Measurements from ENCODE around the gene CCL7.

CCL7 gene

DNA sequence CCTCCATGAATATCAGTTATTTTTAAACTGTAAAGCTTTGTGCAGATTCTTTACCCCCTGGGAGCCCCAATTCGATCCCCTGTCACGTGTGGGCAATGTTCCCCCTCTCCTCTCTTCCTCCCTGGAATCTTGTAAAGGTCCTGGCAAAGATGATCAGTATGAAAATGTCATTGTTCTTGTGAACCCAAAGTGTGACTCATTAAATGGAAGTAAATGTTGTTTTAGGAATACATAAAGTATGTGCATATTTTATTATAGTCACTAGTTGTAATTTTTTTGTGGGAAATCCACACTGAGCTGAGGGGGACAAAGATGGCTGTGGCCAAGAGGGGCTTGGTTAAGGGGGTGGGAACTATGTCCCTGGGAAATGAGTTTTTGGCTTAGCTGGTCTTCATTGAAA is 17.9 kb downstream of the CCL7 start:
- no peak for DNase-seq (ENCODE audit: low read depth in 2 of 2)

DNA sequence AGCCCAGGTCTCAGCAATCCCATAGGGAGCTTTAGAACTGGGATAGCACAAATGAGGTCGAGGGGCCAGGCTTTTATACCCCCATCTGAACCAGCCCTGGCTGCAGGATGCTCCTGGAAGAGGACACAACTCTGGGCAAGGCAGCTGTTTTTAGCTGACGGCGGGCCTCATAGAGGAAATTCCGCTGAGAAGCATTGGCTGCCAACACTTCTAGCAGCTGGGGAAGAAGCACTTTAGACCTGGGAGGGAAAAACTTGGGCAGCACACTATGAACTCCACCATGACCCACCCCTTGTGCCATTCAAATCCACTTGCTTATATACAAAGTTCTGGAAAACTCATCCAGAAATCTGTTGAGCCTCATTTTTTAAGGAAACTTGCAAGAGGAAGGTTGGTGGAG is 20.6 kb downstream of the CCL7 start:
- DNase-seq (ENCODE audit: low read depth in 2 of 2): no peak

DNA sequence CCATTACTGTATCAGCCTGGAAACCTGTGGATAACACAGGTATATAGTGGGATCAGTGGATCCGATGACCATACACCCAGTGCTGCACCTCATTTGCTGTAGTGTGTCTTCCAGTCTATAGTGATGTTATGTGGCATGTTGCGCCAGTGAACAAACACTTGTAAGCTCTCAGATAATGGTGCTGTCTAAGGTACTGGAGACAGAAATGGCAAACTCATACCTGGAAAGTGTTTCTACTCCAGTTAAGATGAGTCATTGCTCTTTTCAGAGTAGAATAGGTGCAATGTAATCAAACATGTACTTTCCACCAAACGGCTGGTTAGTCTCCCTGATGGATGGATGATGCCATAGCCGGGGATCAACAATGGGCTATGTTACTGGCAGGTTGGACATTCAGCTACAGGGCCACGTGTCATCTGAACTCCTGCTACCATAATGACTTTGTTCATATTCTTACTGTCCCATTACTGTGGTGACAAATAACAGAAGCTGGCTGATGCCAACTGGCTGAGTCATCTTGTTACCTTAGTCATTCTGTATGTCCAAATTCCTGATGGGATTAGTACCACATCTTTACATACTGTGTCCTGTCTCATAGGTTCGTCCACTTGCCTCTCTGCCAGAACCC is 21.8 kb downstream of the CCL7 start:
- DNase-seq (ENCODE audit: low read depth in 2 of 2): no peak

DNA sequence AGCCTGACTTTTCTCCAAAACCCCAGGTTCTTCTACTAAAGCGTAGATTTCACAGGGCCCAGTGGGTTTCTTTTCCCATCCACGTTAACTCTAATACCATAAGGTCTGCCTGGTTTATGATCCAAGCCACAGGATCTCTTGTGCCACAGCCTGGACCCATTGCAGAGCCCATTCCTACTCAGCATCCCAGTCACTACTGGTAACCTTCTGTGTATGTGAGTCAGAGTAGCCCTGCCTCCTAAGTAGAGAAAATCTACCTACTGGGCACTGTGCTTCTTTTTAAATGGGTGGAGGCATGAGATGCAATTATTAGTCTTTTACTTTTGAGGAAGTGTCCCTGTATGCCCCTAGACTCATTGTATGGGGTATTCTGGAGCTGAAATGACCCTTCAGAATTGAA is 29.0 kb downstream of the CCL7 start:
- no peak for DNase-seq (ENCODE audit: low read depth in 2 of 2)

DNA sequence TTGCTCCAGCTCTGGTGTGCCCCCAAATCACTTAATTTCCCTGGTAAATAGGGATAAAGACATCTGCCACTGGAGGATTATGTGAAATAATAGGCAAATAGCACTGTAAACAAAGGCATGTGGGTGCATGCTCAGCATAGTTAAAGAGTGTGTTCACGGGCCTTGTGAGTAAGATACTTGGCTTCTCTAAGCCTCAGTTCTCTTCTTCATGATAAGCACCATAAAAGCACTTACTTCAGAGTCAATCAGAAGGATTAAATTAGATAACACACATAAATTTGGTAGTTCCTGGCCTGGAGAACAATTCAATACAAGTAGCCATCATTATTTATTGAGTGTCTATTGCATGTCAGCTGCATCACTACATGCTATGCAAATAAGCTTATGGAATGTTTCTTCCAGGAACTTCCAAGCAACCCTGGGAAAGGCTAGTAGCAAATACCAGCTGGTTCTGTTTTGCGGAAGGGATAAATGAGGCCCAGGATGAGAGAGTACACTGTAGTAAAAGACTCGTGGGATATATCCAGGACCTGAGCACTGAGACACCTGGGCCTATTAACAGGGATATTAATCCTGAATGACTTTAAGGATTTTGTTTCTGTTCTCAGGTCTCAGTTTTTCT is 30.0 kb downstream of the CCL7 start:
- DNase-seq (ENCODE audit: low read depth in 2 of 2): no peak

DNA sequence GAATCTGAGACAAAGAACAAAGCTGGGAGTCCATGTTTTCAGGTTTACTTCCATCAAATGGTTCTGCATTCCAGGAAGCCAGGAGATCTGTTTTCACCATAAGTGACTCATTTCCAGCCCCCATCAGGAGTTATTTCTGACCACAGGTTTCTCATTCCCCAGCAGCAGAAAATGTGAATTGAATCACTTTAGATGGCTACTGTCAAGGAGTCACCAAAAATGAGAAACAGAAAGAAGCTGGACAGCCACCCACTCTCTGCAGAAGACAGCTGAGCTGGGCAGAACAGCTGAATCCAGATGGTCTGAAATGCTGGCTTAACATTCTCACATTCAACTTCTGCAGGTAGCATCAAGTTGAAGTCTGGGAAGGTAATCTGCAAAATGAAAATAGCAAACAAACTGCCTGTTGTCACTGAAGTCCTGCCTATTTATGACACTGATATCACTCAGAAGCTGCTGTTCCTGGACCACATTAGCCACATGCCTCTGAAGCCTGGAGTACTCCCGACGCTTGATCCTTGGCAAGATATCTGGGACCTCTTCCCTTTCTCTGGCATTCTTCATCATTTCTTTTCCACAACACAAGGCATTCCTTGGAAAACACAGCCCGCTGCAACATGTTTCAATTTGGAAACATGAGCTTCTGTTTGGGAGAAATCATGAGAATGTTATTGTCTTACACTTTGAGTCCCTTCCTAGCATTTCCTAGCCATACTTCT is 30.8 kb downstream of the CCL7 start:
- no peak for DNase-seq (ENCODE audit: low read depth in 2 of 2)

DNA sequence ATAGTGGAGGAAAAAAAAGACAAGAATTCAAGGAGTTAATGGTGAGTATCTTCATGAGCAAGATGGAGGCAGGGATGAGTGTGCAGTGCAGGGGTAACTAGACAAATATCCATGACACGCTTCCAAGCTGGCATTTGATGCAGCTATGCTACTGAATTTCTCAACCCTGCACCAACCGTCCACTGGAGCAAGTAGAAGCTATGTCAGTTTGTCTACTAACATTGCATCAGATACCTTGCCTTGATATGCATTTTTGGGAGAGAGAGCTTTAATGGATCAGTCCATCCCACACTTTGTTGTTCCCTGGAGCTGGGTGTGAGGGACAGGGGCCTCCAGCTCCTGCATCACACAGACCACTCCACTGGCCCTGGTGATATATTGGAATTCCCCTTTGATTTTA is 32.0 kb downstream of the CCL7 start:
- DNase-seq (ENCODE audit: low read depth in 2 of 2): no peak

DNA sequence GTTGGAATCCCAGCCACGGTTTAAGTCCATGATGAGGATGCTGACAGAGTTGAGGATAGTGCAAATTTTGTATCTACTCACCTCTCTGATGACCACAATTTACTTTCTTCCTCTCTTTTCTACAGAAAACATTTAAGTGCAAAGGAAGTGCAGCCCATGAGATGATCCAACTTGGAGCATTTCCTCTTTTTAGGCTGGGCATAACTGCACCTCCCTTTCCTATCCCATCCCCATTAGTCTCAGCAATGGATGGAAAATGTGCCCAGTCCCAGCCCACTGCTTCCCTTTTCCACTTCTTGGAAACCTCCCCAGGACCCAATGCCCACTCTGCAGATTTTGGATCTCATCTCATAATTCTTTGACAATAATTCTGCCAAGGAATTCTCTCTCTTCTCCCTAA is 32.6 kb downstream of the CCL7 start:
- DNase-seq (ENCODE audit: low read depth in 2 of 2): no peak

DNA sequence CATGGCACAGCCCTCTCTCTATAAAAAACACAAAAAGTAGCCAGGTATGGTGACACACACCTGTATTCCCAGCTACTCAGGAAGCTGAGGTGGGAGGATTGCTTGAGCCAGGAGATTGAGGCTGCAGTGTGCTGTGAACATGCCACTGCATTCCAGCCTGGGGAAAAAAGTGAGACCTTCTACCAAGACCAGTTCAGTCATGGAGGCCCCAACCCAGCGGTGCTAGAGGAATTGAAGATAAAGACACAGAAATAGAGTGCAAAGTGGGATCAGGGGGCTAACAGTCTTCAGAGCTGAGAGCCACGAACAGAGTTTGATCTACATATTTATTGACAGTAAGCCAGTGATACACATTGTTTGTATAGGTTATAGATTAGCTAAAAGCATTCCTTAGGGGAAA is 33.6 kb downstream of the CCL7 start:
- no peak for DNase-seq (ENCODE audit: low read depth in 2 of 2)

DNA sequence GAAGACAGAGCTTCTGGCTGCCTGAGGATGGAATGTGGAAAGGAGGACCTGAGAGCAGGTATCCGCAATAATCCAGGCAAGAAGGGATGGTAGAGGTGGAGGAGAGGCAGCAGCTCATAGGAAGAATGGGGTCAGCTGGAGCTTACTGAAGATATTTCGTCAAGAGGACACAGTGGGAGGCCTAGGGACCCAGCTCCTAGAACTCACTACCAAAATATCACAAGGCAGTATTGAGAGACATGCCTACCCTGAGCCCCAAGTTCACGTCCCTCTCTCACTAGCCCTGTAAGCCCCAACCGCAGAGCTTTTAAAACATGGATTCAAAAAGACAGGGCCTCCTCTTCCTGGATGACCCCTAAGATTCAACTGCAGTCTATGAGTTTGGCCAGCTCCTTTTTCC is 35.0 kb downstream of the CCL7 start:
- DNase-seq (ENCODE audit: low read depth in 2 of 2): no peak

DNA sequence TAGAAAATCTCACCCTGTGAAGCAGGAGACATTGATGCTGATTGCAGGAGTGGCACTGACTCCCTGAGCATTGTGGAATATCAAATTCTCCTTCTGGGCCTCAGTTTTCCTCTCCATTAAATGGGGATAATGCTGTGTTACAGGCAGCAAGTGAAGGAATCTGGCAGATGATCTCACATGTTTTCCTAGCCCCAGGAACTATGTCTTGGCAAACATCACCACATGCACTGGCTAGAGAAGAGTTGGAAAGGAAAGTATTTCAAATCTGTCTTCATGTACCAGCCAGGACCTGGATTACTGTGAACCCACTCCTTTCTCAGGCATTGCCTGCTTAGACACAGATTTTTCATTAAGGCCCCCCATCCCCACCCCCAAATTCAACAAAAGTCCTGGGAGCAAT is 35.6 kb downstream of the CCL7 start:
- no peak for DNase-seq (ENCODE audit: low read depth in 2 of 2)

DNA sequence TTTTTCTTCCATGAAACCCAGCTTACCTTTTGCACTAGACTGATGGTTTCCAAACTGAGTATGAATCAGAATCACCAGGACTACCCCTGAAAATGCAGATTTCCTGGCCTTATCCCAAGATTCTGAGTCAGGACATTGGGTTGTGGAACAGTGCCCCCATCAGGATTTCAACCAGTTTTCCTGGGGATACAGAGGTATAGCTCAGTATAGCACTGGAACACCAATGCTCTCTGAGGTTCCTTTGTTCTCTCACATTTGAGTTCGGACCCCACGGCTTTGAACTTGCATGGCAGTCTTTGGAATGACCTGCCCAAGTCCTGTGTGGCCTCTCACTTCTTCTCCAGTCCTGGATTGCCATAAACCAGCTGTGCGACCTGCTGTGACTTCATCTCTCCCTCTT is 36.4 kb downstream of the CCL7 start:
- no peak for DNase-seq (ENCODE audit: low read depth in 2 of 2)

DNA sequence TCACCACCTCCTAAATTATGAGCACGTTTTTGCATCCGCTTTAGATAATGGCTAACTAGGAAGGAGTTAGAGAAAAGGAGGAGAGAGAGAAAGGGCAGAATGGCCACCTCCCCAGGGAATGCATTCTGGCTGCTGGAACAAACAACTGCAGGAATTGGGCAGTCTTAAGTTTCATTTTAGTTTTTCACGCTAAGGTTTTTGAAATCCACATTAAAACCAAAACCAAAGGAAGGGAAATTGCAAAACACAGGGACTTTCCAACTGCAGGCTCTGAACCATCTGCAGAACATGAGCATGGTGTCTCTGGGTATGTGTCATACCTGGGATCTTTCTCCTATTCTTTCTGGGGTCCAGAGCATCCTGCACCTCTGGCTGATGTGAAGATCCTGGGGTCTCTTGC is 37.1 kb downstream of the CCL7 start:
- DNase-seq (ENCODE audit: low read depth in 2 of 2): no peak

DNA sequence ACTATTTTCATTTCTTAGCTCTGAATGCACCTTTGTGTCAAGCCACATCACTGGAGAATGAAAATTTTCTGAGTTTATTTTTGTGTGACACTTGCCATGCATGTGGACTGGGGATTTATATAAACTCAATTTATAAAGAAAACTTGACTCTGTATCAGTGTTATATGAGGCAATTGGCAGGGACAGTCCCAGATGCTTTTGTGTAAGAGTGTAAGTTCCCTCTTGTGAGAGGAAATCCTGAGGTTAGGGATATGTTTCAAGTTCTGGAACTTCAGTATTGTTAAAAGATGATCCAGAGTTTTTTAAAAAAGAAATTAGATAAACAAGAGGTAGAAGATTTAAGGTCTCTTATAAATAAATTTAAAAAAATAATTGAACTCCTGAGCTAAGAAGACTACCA is 38.4 kb downstream of the CCL7 start:
- DNase-seq (ENCODE audit: low read depth in 2 of 2): no peak

DNA sequence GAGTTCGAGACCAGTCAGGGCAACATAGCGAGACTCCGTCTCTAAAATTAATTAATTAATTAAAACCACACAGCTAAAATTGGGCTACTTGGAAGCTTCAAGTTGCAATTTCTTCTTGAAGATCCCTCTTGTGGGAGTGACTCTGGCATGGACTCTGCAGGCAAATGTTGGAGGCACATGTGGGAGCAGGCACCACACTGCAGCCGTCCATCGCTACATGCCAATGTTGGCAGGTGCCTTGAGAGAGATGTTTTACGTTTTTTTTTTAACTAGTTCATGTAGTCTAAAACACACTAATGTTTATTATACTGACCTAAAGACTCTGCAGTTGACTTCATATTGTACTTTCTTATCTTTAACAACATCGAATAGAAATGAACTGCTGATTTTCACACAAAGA is 41.3 kb downstream of the CCL7 start:
- DNase-seq (ENCODE audit: low read depth in 2 of 2): no peak

DNA sequence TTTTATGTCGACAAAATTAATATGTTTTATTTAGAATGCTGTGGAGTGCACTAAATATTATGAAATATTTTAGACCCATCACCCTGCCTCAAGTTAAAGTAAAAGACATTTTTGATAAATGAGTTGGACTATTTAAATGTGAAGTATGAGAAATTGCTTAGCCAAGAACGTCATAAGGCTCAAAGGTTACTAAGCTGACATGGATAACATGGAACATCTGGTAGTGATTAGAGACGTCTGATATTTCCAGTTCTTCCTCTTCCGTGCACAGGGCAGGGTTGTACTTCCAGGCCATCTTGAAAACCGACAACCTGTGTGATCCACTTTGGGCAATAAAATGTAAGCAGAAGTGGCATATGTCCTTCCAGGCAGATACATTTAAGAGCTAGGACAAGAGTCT is 42.1 kb downstream of the CCL7 start:
- DNase-seq (ENCODE audit: low read depth in 2 of 2): peak; percentile 69 to 71

DNA sequence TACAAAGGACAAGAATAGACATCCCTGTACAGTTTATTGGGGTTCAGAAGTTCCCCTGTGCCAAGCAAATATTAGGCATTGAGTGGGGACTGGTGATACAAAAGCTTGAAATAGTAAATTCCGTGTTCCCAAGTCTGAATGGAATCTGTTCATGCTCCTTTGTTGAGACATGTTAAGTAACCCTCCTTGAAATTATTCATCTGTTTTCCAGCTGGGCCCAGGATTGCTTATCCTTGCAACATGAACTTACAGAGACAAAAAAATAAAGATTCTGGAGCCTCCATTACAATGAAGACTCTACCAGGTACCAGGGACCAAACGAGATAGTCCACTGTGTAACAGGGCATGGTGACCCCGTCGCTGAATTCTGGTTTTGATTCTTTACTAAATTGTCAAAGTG is 43.1 kb downstream of the CCL7 start:
- DNase-seq (ENCODE audit: low read depth in 2 of 2): peak in 1 of 2 experiments; percentile 36

DNA sequence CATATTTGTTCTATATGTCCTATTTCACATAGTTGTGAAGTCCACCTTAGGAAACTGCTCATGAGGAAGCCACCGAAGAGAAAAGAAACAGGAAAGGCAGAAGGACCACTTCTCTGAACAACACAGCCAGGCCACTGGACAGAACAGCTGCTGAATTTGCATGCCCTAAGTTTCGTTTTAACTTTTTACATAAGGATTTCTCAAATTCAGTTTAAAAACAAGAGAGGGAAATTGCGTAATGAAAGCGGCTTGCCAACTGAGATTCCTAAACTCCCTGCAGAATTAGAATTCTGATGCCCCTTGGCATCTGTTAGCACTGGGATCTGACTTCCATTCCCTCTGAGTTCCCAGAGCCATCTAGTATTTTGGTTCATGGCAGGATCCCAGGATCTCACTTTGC is 44.3 kb downstream of the CCL7 start:
- DNase-seq (ENCODE audit: low read depth in 2 of 2): peak in 1 of 2 experiments; percentile 30

DNA sequence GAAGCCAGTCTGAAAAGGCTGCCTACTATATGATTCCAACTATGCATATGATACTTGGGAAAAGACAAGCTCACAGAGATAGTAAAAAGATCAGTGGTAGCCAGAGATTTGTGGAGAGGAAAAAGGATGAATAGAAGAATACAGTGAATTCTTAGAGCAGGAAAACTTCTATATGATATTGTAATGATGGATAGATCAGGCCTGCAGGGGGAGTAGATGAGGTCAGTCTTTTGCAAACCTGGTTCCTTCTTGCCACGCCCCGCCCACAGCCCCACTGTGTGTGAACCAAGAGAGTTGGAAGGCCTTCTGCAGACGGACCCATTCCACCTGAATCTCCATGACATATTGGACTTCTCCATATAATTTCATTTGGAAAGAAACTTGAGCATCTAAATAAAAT is 48.5 kb downstream of the CCL7 start:
- DNase-seq (ENCODE audit: low read depth in 2 of 2): no peak

DNA sequence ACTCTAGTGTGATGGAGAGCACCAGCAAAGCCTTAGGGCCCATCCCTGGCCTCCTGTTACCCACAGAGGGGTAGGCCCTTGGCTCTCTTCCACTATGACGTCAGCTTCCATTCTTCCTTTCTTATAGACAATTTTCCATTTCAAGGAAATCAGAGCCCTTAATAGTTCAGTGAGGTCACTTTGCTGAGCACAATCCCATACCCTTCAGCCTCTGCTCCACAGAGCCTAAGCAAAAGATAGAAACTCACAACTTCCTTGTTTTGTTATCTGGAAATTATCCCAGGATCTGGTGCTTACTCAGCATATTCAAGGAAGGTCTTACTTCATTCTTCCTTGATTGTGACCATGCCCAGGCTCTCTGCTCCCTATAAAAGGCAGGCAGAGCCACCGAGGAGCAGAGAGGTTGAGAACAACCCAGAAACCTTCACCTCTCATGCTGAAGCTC is 49.0 kb downstream of the CCL7 start, which contains the start of gene CCL8:
CCL8 (plus strand) TSS at position 397 of the 445 bp plus-strand sequence. CDS start 67 bp downstream, outside the sequence.
- DNase-seq (ENCODE audit: low read depth in 2 of 2): no peak
